Measurements from ENCODE around the gene COA1. TPM values are rescaled to one million over a fixed set of nuclear protein-coding genes. Genes with fewer than 3 reads are reported as not detected.
A peak's percentile ranks its signal among the peaks of the same experiment; 100 is the strongest.

COA1 gene
- total and polyA plus RNA-seq, 9 of the 15 experiments (the other 6 are each of a cell fraction or from before 2014, with no cell fraction given): 98.9 to 463 (median 181) TPM

DNA sequence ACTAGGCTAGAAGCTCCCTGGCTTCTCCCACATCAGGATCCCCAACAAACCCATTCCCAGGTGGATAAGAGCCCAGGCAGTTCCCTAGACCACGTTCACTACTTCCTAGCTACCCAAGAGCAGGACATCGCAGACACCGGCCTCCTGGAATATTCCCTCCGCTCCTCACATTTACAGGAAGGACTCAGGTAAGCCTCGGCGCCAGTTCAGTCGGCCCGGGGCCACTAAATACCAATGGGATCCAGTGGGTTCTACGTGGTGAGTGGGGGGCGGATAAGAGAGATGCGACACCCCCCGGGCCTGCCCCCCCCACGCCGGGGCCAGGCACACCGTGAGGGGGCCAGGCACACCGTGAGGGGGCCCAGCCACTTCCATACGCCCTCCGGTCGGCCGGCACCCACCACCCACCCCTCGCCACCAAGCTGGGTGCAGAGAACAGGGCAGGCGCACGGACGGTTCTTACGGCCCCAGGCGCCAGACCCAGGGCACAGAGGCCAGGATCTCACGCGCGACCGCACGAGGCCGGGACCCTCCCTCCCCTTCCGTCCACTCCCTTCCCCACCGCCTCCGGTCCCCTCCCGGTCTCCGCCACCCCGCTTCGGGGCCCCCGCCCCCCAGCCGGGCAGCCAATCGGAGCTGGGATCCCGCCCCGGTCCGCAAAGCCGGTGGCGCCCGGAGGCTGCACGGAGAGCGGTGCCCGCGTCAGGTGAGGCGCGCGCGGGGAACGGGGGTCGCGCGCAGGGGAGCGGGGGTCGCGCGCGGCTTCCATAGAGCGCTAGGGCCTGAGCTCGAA, 28.9 kb upstream of the COA1 start, which contains the start of gene BLVRA (continued):
- 0 out of 2 replicates have a peak, but pooled peaks have one; percentile 9 for TF ChIP-seq ARID4B (CRISPR knock-in tag; IDR thresholded peaks at IDR 0.05)
- no peak for TF ChIP-seq ZNF77 (CRISPR knock-in tag; IDR thresholded peaks at IDR 0.05)
- TF ChIP-seq MAZ (CRISPR knock-in tag; conservative IDR thresholded peaks at IDR 0.05 in 1 of 2, IDR thresholded peaks at IDR 0.05 in 1 of 2): peak; percentile 65 to 70
- TF ChIP-seq DPF2 (IDR thresholded peaks at IDR 0.05): no peak
- no peak for TF ChIP-seq ZNF143 (CRISPR knock-in tag; IDR thresholded peaks at IDR 0.05)
- TF ChIP-seq E2F3 (CRISPR knock-in tag; IDR thresholded peaks at IDR 0.05): no peak
- no peak for TF ChIP-seq GTF2A2 (tag; IDR thresholded peaks at IDR 0.05)
- TF ChIP-seq TOE1 (IDR thresholded peaks at IDR 0.05; ENCODE audit: borderline replicate concordance): no peak
- TF ChIP-seq TOE1 (CRISPR knock-in tag; IDR thresholded peaks at IDR 0.05; ENCODE audit: borderline replicate concordance, low read depth): peak; percentile 78; the same call in 1 of the 2 replicates
- peak; percentile 80 for TF ChIP-seq POLR2G (IDR thresholded peaks at IDR 0.05; ENCODE audit: low read depth, low read length)
- no peak for TF ChIP-seq CUX1 (CRISPR knock-in tag; IDR thresholded peaks at IDR 0.05)
- TF ChIP-seq ARNT (IDR thresholded peaks at IDR 0.05): no peak
- no peak for TF ChIP-seq GTF2F1 (IDR thresholded peaks at IDR 0.05; ENCODE audit: low read depth, low read length)
- TF ChIP-seq POLR2B (IDR thresholded peaks at IDR 0.05; ENCODE audit: low read depth, partially characterized antibody): peak; percentile 41
- no peak for TF ChIP-seq POLR3A (IDR thresholded peaks at IDR 0.05; ENCODE audit: borderline replicate concordance, extremely low read depth, insufficient read depth, insufficient read length)
- peak; percentile 77 for TF ChIP-seq RBFOX2 (IDR thresholded peaks at IDR 0.05; ENCODE audit: low read depth, low read length)
